SK-N-SH treated with all-trans-retinoic acid at 6 μM for 48 hours (cell line): ENCODE measurements around the gene KANSL2.
"Not testable (repeated sequence)": the region's sequence is repeated elsewhere in the genome, so short reads cannot be mapped to it uniquely, and the experiment has no call there.

ENCODE experiments used
- ATAC-seq: fragments of 200-7000 bp; cut with Tn5 transposase; 3 replicates; pipeline ENCODE4 v1.9.1; 2020; ENCODE audit warnings: mild to moderate bottlenecking, moderate library complexity
- ARNTL ChIP-seq: fragments of 450-650 bp; formaldehyde crosslinking; IDR thresholded peaks from 2 replicates; pipeline ENCODE4 v1.5.0; 2020; ENCODE audit warnings: low read depth, mild to moderate bottlenecking, moderate library complexity, borderline replicate concordance
- BACH2 ChIP-seq: fragments of 250-450 bp; sonication (Bioruptor Pico); IDR thresholded peaks from 2 replicates; pipeline ENCODE4 v1.9.0; 2021; ENCODE audit warnings: mild to moderate bottlenecking, borderline replicate concordance
- CSDC2 ChIP-seq: fragments of 250-450 bp; sonication (Bioruptor Pico); IDR thresholded peaks from 2 replicates; pipeline ENCODE4 v1.5.0; 2020; ENCODE audit warnings: mild to moderate bottlenecking, moderate library complexity
- ESRRG ChIP-seq: fragments of 250-450 bp; sonication (Bioruptor Pico); IDR thresholded peaks from 2 replicates; pipeline ENCODE4 v1.6.1; 2021; ENCODE audit warnings: mild to moderate bottlenecking
- GLIS3 ChIP-seq: fragments of 250-450 bp; sonication (Bioruptor Pico); IDR thresholded peaks from 2 replicates; pipeline ENCODE4 v1.5.0; 2020; ENCODE audit warnings: mild to moderate bottlenecking, moderate library complexity
- ISL1 ChIP-seq: fragments of 250-450 bp; sonication (Bioruptor Pico); IDR thresholded peaks from 2 replicates; pipeline ENCODE4 v2.1.2; 2022; ENCODE audit warnings: mild to moderate bottlenecking, moderate library complexity
- OSR1 ChIP-seq: fragments of 250-450 bp; sonication (Bioruptor Pico); IDR thresholded peaks from 2 replicates; pipeline ENCODE4 v1.8.0; 2022; ENCODE audit warnings: moderate library complexity, mild to moderate bottlenecking, inconsistent platforms
- PATZ1 ChIP-seq: fragments of 250-450 bp; sonication (Bioruptor Pico); IDR thresholded peaks from 2 replicates; pipeline ENCODE4 v1.8.0; 2020; ENCODE audit warnings: mild to moderate bottlenecking, moderate library complexity, borderline replicate concordance
- PPARA ChIP-seq: fragments of 250-450 bp; sonication (Bioruptor Pico); IDR thresholded peaks from 2 replicates; pipeline ENCODE4 v1.5.0; 2020; ENCODE audit warnings: mild to moderate bottlenecking, borderline replicate concordance
- RARB ChIP-seq: fragments of 250-450 bp; sonication (Bioruptor Pico); IDR thresholded peaks from 2 replicates; pipeline ENCODE4 v1.8.0; 2021; ENCODE audit warnings: mild to moderate bottlenecking, moderate library complexity
- TCF4 ChIP-seq: fragments of 250-450 bp; sonication (Bioruptor Pico); IDR thresholded peaks from 2 replicates; pipeline ENCODE4 v1.8.0; 2021; ENCODE audit warnings: mild to moderate bottlenecking, moderate library complexity, borderline replicate concordance
- TOX ChIP-seq: fragments of 250-450 bp; sonication (Bioruptor Pico); IDR thresholded peaks from 2 replicates; pipeline ENCODE4 v1.8.0; 2021; ENCODE audit warnings: mild to moderate bottlenecking, moderate library complexity, borderline replicate concordance
- ZC3H10 ChIP-seq: fragments of 250-450 bp; sonication (Bioruptor Pico); IDR thresholded peaks from 2 replicates; pipeline ENCODE4 v1.5.1; 2021; ENCODE audit warnings: mild to moderate bottlenecking, moderate library complexity
- ZFP3 ChIP-seq: fragments of 250-450 bp; sonication (Bioruptor Pico); IDR thresholded peaks from 2 replicates; pipeline ENCODE4 v1.5.0; 2020; ENCODE audit warnings: mild to moderate bottlenecking, moderate library complexity
- ZFP30 ChIP-seq: fragments of 450-650 bp; formaldehyde crosslinking; IDR thresholded peaks from 2 replicates; pipeline ENCODE4 v1.5.0; 2022; ENCODE audit warnings: mild to moderate bottlenecking, moderate library complexity
- ZNF565 ChIP-seq: fragments of 450-650 bp; formaldehyde crosslinking; conservative IDR thresholded peaks from 2 replicates; pipeline ENCODE4 v1.5.0; 2020; ENCODE audit warnings: low read depth, mild to moderate bottlenecking, moderate library complexity
- ZNF8 ChIP-seq: fragments of 450-650 bp; formaldehyde crosslinking; IDR thresholded peaks from 2 replicates; pipeline ENCODE4 v1.5.0; 2020; ENCODE audit warnings: mild to moderate bottlenecking, moderate library complexity
- TF ChIP-seq, protein P1 (sequence below): fragments of 250-450 bp; sonication (Bioruptor Pico); IDR thresholded peaks from 2 replicates; pipeline ENCODE4 v1.8.0; 2021; ENCODE audit warnings: low read depth, mild to moderate bottlenecking, moderate library complexity, borderline replicate concordance
- TF ChIP-seq, protein P2 (sequence below): fragments of 250-450 bp; sonication (Bioruptor Pico); IDR thresholded peaks from 2 replicates; pipeline ENCODE4 v1.5.0; 2020; ENCODE audit warnings: mild to moderate bottlenecking, moderate library complexity
- TF ChIP-seq, protein P3 (sequence below): fragments of 250-450 bp; sonication (Bioruptor Pico); IDR thresholded peaks from 2 replicates; pipeline ENCODE4 v1.5.1; 2021; ENCODE audit warnings: mild to moderate bottlenecking, moderate library complexity
- TF ChIP-seq, protein P4 (sequence below): fragments of 250-450 bp; sonication (Bioruptor Pico); IDR thresholded peaks from 2 replicates; pipeline ENCODE4 v1.5.1; 2020; ENCODE audit warnings: low read depth, mild to moderate bottlenecking, moderate library complexity

The KANSL2 gene

DNA sequence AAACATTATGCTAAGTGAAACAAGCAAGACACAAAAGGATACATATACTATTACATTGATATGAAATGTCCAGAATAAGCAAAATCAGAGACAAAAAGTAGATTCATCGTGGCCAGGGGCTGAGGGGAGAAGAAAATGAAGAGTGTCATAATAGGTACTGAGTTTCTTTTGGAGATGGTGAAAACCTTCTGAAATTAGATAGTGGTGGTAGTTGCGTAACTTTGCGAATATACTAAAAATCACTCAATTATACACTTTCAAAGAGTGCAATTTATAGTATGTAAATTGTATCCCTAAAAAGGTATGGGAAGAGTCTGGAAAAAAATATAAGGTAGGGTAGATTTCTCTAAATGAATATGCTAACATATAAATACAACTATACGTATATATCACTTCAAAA is 22.2 kb downstream of the KANSL2 start:
- TF ChIP-seq PPARA (CRISPR knock-in tag) (no peak), ZNF8 (no peak), ZFP30 (CRISPR knock-in tag) (no peak), ARNTL (no peak), ZNF565 (no peak), RARB (CRISPR knock-in tag) (no peak), TCF4 (CRISPR knock-in tag) (no peak), GLIS3 (no peak)
- TF ChIP-seq, protein P1, sequence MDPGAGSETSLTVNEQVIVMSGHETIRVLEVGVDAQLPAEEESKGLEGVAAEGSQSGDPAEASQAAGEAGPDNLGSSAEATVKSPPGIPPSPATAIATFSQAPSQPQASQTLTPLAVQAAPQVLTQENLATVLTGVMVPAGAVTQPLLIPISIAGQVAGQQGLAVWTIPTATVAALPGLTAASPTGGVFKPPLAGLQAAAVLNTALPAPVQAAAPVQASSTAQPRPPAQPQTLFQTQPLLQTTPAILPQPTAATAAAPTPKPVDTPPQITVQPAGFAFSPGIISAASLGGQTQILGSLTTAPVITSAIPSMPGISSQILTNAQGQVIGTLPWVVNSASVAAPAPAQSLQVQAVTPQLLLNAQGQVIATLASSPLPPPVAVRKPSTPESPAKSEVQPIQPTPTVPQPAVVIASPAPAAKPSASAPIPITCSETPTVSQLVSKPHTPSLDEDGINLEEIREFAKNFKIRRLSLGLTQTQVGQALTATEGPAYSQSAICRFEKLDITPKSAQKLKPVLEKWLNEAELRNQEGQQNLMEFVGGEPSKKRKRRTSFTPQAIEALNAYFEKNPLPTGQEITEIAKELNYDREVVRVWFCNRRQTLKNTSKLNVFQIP (CRISPR knock-in tag), result no peak
- TF ChIP-seq, protein P2, sequence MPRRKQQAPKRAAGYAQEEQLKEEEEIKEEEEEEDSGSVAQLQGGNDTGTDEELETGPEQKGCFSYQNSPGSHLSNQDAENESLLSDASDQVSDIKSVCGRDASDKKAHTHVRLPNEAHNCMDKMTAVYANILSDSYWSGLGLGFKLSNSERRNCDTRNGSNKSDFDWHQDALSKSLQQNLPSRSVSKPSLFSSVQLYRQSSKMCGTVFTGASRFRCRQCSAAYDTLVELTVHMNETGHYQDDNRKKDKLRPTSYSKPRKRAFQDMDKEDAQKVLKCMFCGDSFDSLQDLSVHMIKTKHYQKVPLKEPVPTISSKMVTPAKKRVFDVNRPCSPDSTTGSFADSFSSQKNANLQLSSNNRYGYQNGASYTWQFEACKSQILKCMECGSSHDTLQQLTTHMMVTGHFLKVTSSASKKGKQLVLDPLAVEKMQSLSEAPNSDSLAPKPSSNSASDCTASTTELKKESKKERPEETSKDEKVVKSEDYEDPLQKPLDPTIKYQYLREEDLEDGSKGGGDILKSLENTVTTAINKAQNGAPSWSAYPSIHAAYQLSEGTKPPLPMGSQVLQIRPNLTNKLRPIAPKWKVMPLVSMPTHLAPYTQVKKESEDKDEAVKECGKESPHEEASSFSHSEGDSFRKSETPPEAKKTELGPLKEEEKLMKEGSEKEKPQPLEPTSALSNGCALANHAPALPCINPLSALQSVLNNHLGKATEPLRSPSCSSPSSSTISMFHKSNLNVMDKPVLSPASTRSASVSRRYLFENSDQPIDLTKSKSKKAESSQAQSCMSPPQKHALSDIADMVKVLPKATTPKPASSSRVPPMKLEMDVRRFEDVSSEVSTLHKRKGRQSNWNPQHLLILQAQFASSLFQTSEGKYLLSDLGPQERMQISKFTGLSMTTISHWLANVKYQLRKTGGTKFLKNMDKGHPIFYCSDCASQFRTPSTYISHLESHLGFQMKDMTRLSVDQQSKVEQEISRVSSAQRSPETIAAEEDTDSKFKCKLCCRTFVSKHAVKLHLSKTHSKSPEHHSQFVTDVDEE (CRISPR knock-in tag), result no peak
- TF ChIP-seq, protein P3, sequence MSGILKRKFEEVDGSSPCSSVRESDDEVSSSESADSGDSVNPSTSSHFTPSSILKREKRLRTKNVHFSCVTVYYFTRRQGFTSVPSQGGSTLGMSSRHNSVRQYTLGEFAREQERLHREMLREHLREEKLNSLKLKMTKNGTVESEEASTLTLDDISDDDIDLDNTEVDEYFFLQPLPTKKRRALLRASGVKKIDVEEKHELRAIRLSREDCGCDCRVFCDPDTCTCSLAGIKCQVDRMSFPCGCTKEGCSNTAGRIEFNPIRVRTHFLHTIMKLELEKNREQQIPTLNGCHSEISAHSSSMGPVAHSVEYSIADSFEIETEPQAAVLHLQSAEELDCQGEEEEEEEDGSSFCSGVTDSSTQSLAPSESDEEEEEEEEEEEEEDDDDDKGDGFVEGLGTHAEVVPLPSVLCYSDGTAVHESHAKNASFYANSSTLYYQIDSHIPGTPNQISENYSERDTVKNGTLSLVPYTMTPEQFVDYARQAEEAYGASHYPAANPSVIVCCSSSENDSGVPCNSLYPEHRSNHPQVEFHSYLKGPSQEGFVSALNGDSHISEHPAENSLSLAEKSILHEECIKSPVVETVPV (CRISPR knock-in tag), result no peak
- TF ChIP-seq, protein P4, sequence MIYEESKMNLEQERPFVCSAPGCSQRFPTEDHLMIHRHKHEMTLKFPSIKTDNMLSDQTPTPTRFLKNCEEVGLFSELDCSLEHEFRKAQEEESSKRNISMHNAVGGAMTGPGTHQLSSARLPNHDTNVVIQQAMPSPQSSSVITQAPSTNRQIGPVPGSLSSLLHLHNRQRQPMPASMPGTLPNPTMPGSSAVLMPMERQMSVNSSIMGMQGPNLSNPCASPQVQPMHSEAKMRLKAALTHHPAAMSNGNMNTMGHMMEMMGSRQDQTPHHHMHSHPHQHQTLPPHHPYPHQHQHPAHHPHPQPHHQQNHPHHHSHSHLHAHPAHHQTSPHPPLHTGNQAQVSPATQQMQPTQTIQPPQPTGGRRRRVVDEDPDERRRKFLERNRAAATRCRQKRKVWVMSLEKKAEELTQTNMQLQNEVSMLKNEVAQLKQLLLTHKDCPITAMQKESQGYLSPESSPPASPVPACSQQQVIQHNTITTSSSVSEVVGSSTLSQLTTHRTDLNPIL (CRISPR knock-in tag), result no peak
- ATAC-seq, result no peak

DNA sequence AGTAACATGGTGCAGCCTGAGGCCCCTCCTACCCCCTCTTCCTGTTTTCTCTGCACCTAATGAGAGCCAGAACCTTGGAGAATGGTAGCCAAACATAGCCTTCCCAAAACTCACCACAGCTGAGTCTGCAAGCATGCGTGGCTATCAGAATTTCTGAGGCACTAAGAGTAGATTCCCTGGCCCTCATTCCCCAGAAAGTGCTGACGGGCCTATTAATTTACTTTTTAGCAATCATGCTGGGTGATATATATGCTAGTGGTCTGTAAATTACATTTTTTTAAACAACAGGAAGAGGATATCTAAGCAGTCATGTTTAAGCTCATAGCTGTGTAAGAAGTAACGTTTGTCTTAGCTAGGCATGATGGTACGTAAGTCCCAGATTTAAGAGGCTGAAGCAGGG is 30.4 kb downstream of the KANSL2 start:
- TF ChIP-seq, protein P1 (CRISPR knock-in tag), result no peak
- TF ChIP-seq ARNTL, result no peak
- TF ChIP-seq, protein P2 (CRISPR knock-in tag), result no peak
- TF ChIP-seq GLIS3, result no peak
- TF ChIP-seq, protein P4 (CRISPR knock-in tag), result no peak
- TF ChIP-seq BACH2 (CRISPR knock-in tag), result no peak
- no peak for TF ChIP-seq ESRRG (CRISPR knock-in tag)
- no peak for TF ChIP-seq ZC3H10
- TF ChIP-seq ZFP30 (CRISPR knock-in tag), result no peak
- no peak for TF ChIP-seq PPARA (CRISPR knock-in tag)
- no peak for TF ChIP-seq ZNF8
- no peak for TF ChIP-seq ISL1 (CRISPR knock-in tag)
- TF ChIP-seq ZFP3 (CRISPR knock-in tag), result no peak
- TF ChIP-seq ZNF565, result no peak
- TF ChIP-seq CSDC2 (CRISPR knock-in tag), result no peak
- TF ChIP-seq TOX (CRISPR knock-in tag), result no peak
- TF ChIP-seq OSR1 (CRISPR knock-in tag), result no peak
- TF ChIP-seq, protein P3 (CRISPR knock-in tag), result no peak
- TF ChIP-seq RARB (CRISPR knock-in tag), result no peak
- TF ChIP-seq PATZ1, result no peak
- ATAC-seq, result no peak

DNA sequence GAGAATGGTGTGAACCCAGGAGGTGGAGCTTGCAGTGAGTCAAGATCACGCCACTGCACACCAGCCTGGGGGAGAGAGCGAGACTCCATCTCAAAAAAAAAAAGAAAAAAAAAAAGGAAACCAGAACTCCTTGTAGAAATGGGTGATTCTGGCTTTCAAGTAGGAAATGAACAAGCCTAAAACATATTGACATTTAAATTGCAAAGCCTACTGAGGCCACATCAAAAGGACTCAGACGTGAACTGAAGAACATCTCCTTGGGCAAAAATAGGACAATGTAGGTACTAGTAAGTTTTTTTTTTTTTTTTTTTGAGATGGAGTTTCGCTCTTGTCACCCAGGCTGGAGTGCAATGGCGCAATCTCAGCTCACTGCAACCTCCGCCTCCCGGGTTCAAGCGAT is 36.7 kb downstream of the KANSL2 start:
- ATAC-seq, result not testable (repeated sequence)
